Heart right ventricle (tissue), 16 donors: ENCODE measurements around the gene MFSD12. TPM values are rescaled to one million over a fixed set of nuclear protein-coding genes. Genes with fewer than 3 reads are reported as not detected.

Experiments
- ATAC-seq, 8 donors: fragments of 200-7000 bp; cut with Tn5 transposase; one replicate each; pipeline ENCODE4 v1.9.1; 2020; ENCODE audit warnings: mild to moderate bottlenecking in 8 of 8, moderate library complexity in 8 of 8, moderate number of reproducible peaks in 1 of 8
- DNase-seq, 2 donors: peaks; one replicate each; pipeline ENCODE4 v3.0.0-alpha.2; 2020
- H3K27ac ChIP-seq, 10 donors: fragments of 200-600 bp; sonication (generic) in 2 of 10; one replicate each; pipeline versions ENCODE4 v1.5.0 to v1.8.0; 2020 to 2022; ENCODE audit warnings: mild to moderate bottlenecking in 3 of 10
- H3K27me3 ChIP-seq, 7 donors: fragments of 200-600 bp; one replicate each; pipeline ENCODE4 v1.8.0; 2021 to 2022; ENCODE audit warnings: mild to moderate bottlenecking in 2 of 7
- H3K36me3 ChIP-seq, 9 donors: fragments of 200-600 bp; sonication (generic) in 1 of 9; one replicate each; pipeline versions ENCODE4 v1.5.0 to v1.8.0; 2020 to 2022; ENCODE audit warnings: mild to moderate bottlenecking in 2 of 9
- H3K4me1 ChIP-seq, 9 donors: fragments of 200-600 bp; sonication (generic) in 1 of 9; one replicate each; pipeline versions ENCODE4 v1.5.0 to v1.8.0; 2020 to 2022; ENCODE audit warnings: mild to moderate bottlenecking in 4 of 9
- H3K4me3 ChIP-seq, 10 donors: fragments of 200-600 bp; sonication (generic) in 2 of 10; one replicate each; pipeline versions ENCODE4 v1.5.0 to v1.8.0; 2020 to 2022; ENCODE audit warnings: mild to moderate bottlenecking in 7 of 10, moderate library complexity in 2 of 10
- H3K9me3 ChIP-seq, 11 donors: fragments of 200-600 bp in 10 of 11; sonication (generic) in 2 of 11; one replicate each; pipeline versions ENCODE4 v1.5.0 to v1.8.0; 2013 to 2022; ENCODE audit warnings: mild to moderate bottlenecking in 2 of 11, control low read depth in 1 of 11, moderate library complexity in 1 of 11
- CTCF ChIP-seq, 9 donors: fragments of 200-600 bp; sonication (generic) in 2 of 9; IDR thresholded peaks; one replicate each; pipeline versions ENCODE4 v1.5.0 to v1.8.0; 2021 to 2022; ENCODE audit warnings: antibody characterized with exemption in 9 of 9, mild to moderate bottlenecking in 5 of 9, moderate library complexity in 1 of 9
- WGBS, 2 donors: extraction: QIAGEN DNeasy Blood & Tissue Kit; methylation state at CpG; one replicate each; pipeline ENCODE4 v1.1.7; 2013; ENCODE audit warnings: inconsistent platforms in 1 of 2; 5-methylcytosine and 5-hydroxymethylcytosine counted together
- intact Hi-C, 10 donors: fragments of 100-400 bp; cut with DNase I; formaldehyde crosslinking; loops; one replicate each; pipeline versions ENCODE4 v1.11.1 to v1.14.2; 2022
- polyA plus RNA-seq, 2 donors: library from polyadenylated mRNA; stranded (reverse); fragments of 200-250 nt; gene quantifications; one replicate each; pipeline ENCODE4 v1.2.3, GENCODE V29; 2013
- total RNA-seq, 10 donors: library from RNA; stranded (reverse); fragmentation: NEBNext Ultra II Directional in 3 of 10; extraction: Animal tissue kit (Norgen Biotek cat#: 25700) in 3 of 10; gene quantifications; one replicate each; pipeline versions ENCODE4 v1.2.1 to v1.2.4, GENCODE V29; 2021 to 2023
- donor health status: Arrhythmogenic right ventricular cardiomyopathy.
- donor health status: ischemic (EF 13 %, LVEDD 7.1; RV severe dilation, severe dysfunction).
- donor health status: healthy with polysubstance abuse.
- donor health status: DM: no; HTN: yes; CAD: no.
- donor health status: DM: no; HTN: no; CAD: no.
- donor health status: ischemic (EF 25% LVEDD 6.9; RV normal size, moderate dysfunction).
- donor health status: ischemic (EF 25% LVEDD 5.7; RV mildly dilated, moderate dysfunction).
- donor health status: healthy.
- donor health status: DM: yes; HTN: yes; CAD: no.
- donor health status: Ischemic cardiomyopathy.
- donor health status: ischemic (EF 35%, LVEDD 5.7; RV mildly dilated, moderate dysfunction).
- donor health status: nonischemic (EF 11% LVEDD 7.7; RV severe dilation, severe dysfunction).
- donor health status: DM: yes; HTN: yes; CAD: no.
- donor health status: PGD.
- donor health status: ischemic (EF 29% LVEDD 5.4; RV normal size, mild dysfunction).
- donor health status: nonischemic (EF 23%, LVEDD 6.1; RV moderate dilation, normal function).

MFSD12 gene
- total and polyA plus RNA-seq, 12 donors: 11.6 to 43.2 (median 22.1) TPM

GRCh38 chr19:3505598-3506383 is 51.6 kb downstream of the MFSD12 start, which contains the start of gene FZR1:
TSS of gene FZR1 (plus strand) at chr19:3506311. CDS start at chr19:3522990, 16,679 bp downstream.
- intact Hi-C loops: loop anchor here in 2 of 10 donors (2.0 to 10.0 kb wide), 2 partner anchors 67 to 1571 kb away; partner anchors contain the start of gene HMG20B (in 1 of the 2)
- H3K27ac ChIP-seq: peak within 1 kb of the TSS; percentile 36 to 96 (median 88)
- H3K27me3 ChIP-seq: no peaks in the 10 kb centered on the region
- H3K36me3 ChIP-seq: peaks cover 0 to 22% (median 0%) of the 10 kb centered on the region in 9 donors
- TF ChIP-seq CTCF (IDR thresholded peaks at IDR 0.05): peak in 4 of 9 donors; percentile 7 to 32 (median 17)
- H3K9me3 ChIP-seq: no peaks in the 10 kb centered on the region
- DNase-seq (peak; percentile 98 to 100), ATAC-seq (peak; percentile 96 to 98 (median 98))
- WGBS, 2 donors: 1% methylated on average over 56 to 79 of the region's 79 CpGs
- H3K4me1 ChIP-seq: peaks cover 4 to 42% (median 25%) of the 10 kb centered on the region in 9 donors
- H3K4me3 ChIP-seq: peak within 1 kb of the TSS; percentile 77 to 100 (median 96)

- WGBS, 2 donors: 72 to 78% methylated on average over 5 of the region's 5 CpGs
- ATAC-seq: no peak
Observed at GRCh38 chr19:3504735-3505134, 52.7 kb downstream of the MFSD12 start.

GRCh38 chr19:3503036-3503572 is 54.3 kb downstream of the MFSD12 start:
- Histone ChIP-seq H3K27me3 (no peaks in the 10 kb centered on the region), H3K27ac (no peak overlapping the region), H3K9me3 (no peaks in the 10 kb centered on the region), H3K4me3 (no peak overlapping the region), H3K36me3 (no peaks in the 10 kb centered on the region), H3K4me1 (peaks cover 4 to 39% (median 31%) of the 10 kb centered on the region in 9 donors)
- 74 to 75% methylated on average over 13 of the region's 13 CpGs for WGBS, 2 donors
- no peak for DNase-seq
- no peak for ATAC-seq
- intact Hi-C loops: loop anchor here in 1 of 10 donors (10.0 kb wide), 1 partner anchor 1568 kb away; no protein-coding TSS in a partner anchor
- no peak for TF ChIP-seq CTCF (IDR thresholded peaks at IDR 0.05)

More at GRCh38 chr19:3504735-3505134, 52.7 kb downstream of the MFSD12 start:
- Histone ChIP-seq H3K9me3 (no peaks in the 10 kb centered on the region), H3K27me3 (no peaks in the 10 kb centered on the region), H3K36me3 (peaks cover 0 to 12% (median 0%) of the 10 kb centered on the region in 9 donors), H3K4me3 (no peak overlapping the region), H3K27ac (no peak overlapping the region), H3K4me1 (peaks cover 4 to 44% (median 32%) of the 10 kb centered on the region in 9 donors)
- no peak for DNase-seq
- intact Hi-C loops: loop anchor here in 1 of 10 donors (10.0 kb wide), 1 partner anchor 1570 kb away; no protein-coding TSS in a partner anchor
- TF ChIP-seq CTCF (IDR thresholded peaks at IDR 0.05): no peak

GRCh38 chr19:3501780-3502179 is 55.6 kb downstream of the MFSD12 start:
- H3K9me3 ChIP-seq: no peaks in the 10 kb centered on the region
- H3K36me3 ChIP-seq: peaks cover 0 to 7% (median 0%) of the 10 kb centered on the region in 9 donors
- H3K27me3 ChIP-seq: no peaks in the 10 kb centered on the region
- H3K4me1 ChIP-seq: peaks cover 0 to 27% (median 23%) of the 10 kb centered on the region in 9 donors
- H3K27ac ChIP-seq: no peak overlapping the region
- WGBS, 2 donors: 89 to 90% methylated on average over 3 of the region's 3 CpGs
- no peak for DNase-seq
- H3K4me3 ChIP-seq: no peak overlapping the region
- intact Hi-C loops: loop anchor here in 1 of 10 donors (10.0 kb wide), 1 partner anchor 1567 kb away; no protein-coding TSS in a partner anchor
- no peak for ATAC-seq
- no peak for TF ChIP-seq CTCF (IDR thresholded peaks at IDR 0.05)
